HepG2 (cell line): ENCODE data around the gene ECPAS. TPM values are rescaled to one million over a fixed set of nuclear protein-coding genes. Genes with fewer than 3 reads are reported as not detected.

Experiments
- CREM ChIP-seq, 2 experiments: sonication (generic) in 1 of 2; formaldehyde crosslinking in 1 of 2; IDR thresholded peaks; 2 replicates each; pipeline versions ENCODE4 v1.4.0 to v1.6.1; 2016 to 2020; ENCODE audit warnings: antibody characterized with exemption in 1 of 2, mild to moderate bottlenecking in 1 of 2, missing genetic modification reagents in 1 of 2
- ELF1 ChIP-seq: sonication (generic); formaldehyde crosslinking; IDR thresholded peaks from 2 replicates; pipeline ENCODE4 v1.4.0; 2020; ENCODE audit warnings: missing genetic modification reagents
- KLF9 ChIP-seq: IDR thresholded peaks from 2 replicates; pipeline ENCODE4 v1.6.1; 2016; ENCODE audit warnings: low read depth
- MBNL3 ChIP-seq: fragments of 250-450 bp; sonication (Bioruptor Pico); conservative IDR thresholded peaks from 2 replicates; pipeline ENCODE4 v1.8.0; 2022; ENCODE audit warnings: mild to moderate bottlenecking, inconsistent platforms
- MYC ChIP-seq: sonication (generic); formaldehyde crosslinking; IDR thresholded peaks from 2 replicates; pipeline ENCODE4 v1.9.0; 2021; ENCODE audit warnings: missing genetic modification reagents, borderline replicate concordance
- PHF8 ChIP-seq: sonication (generic); formaldehyde crosslinking; IDR thresholded peaks from 2 replicates; pipeline ENCODE4 v1.5.0; 2020; ENCODE audit warnings: missing genetic modification reagents
- U2AF1 ChIP-seq: fragments of 200-400 bp; formaldehyde crosslinking; optimal IDR thresholded peaks from 2 replicates; pipeline ENCODE3; 2017; ENCODE audit warnings: mild to moderate bottlenecking, low read depth, low read length
- ZEB1 ChIP-seq: IDR thresholded peaks from 2 replicates; pipeline ENCODE4 v1.6.1; 2012; ENCODE audit warnings: mild to moderate bottlenecking, low read depth, inconsistent platforms; ENCODE audit not compliant: insufficient replicate concordance
- ZNF547 ChIP-seq: sonication (generic); formaldehyde crosslinking; IDR thresholded peaks from 2 replicates; pipeline ENCODE4 v1.5.1; 2020; ENCODE audit warnings: mild to moderate bottlenecking, missing genetic modification reagents
- ZNF776 ChIP-seq: sonication (generic); formaldehyde crosslinking; IDR thresholded peaks from 2 replicates; pipeline ENCODE4 v1.4.0; 2020; ENCODE audit warnings: mild to moderate bottlenecking, missing genetic modification reagents
- ZNF816 ChIP-seq: sonication (generic); formaldehyde crosslinking; IDR thresholded peaks from 2 replicates; pipeline ENCODE4 v1.8.0; 2022; ENCODE audit warnings: missing genetic modification reagents, mild to moderate bottlenecking, borderline replicate concordance
- polyA plus RNA-seq, 8 experiments: library from polyadenylated mRNA; depleted of rRNA in 3 of 8; stranded (reverse) in 7 of 8; unstranded in 1 of 8; fragments of >200 nt; fragmentation: Illumina TruSeq in 4 of 8; extraction: Trizol in 4 of 8; gene quantifications; 2 replicates each; pipeline versions ENCODE4 v1.2.1 to v1.2.3, GENCODE V29; 2011 to 2016; ENCODE audit warnings: low read depth in 4 of 8, missing spikeins in 1 of 8, mixed read lengths in 1 of 8; ENCODE audit not compliant: insufficient read depth in 1 of 8
- total RNA-seq, 5 experiments: library from RNA; depleted of rRNA; stranded (reverse); fragments of >200 nt; fragmentation: Illumina TruSeq; extraction: Trizol; gene quantifications; 2 replicates each; pipeline ENCODE4 v1.2.3, GENCODE V29; 2016; ENCODE audit warnings: low read depth in 1 of 5
- TF ChIP-seq, protein P1 (sequence below): sonication (generic); formaldehyde crosslinking; IDR thresholded peaks from 2 replicates; pipeline ENCODE4 v1.4.0; 2020; ENCODE audit warnings: missing genetic modification reagents
- TF ChIP-seq, protein P2 (sequence below): sonication (generic); formaldehyde crosslinking; IDR thresholded peaks from 2 replicates; pipeline ENCODE4 v1.5.1; 2020; ENCODE audit warnings: mild to moderate bottlenecking, missing genetic modification reagents, moderate library complexity
- TF ChIP-seq, protein P3 (sequence below): IDR thresholded peaks from 2 replicates; pipeline ENCODE4 v1.6.1; 2016; ENCODE audit warnings: missing compliant biosample characterization, missing genetic modification reagents, borderline replicate concordance
- TF ChIP-seq, protein P4 (sequence below): sonication (generic); formaldehyde crosslinking; IDR thresholded peaks from 2 replicates; pipeline ENCODE4 v1.4.0; 2020; ENCODE audit warnings: missing genetic modification reagents

The ECPAS gene
- total and polyA plus RNA-seq, 2 of the 13 experiments (the other 11 are each of a cell fraction or from before 2014, with no cell fraction given): 35.3 to 58.0 TPM

DNA sequence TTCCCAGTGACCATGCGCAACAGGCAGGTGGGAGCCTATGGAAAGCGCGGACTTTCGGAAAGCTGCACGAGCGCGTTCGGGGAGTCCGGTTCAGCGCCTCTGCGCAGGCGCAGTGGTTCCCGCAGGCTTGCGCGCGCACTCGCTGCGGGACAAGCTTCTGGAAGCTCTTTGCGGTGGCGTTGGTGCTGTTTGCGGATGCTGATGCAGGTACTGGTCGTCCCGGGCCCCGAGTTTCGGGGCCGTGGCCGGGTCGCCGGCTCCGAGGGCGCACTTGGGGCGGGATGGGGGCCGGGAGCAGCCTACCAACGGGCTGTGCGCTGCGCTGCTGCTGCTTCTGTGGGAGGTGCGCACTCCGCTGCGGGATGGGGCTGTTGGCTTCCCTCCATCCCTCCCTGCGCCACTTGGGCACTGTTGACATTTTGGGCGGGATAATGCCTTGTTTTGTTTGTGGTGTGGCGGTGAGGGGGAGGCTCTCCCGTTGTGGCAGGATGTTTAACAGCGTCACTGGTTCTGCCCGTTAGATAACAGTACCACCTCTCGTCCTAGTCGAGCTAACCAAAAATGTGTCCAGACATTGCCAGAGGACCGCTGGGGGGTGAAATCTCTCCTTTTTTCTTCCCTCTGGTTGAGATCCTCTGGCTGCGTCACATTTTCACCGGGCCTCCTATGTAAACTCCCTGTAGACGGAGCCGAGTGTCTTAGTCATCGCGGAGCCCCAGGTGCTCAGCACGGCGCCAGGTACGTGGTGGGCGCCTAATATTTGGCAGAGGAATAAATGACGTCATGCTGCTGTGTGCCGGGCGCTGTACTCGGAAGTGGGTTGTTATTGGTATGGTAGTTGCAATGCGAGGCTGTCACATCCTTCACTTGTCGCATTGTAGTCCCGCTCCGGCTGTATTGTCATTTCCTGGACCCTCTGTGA lies 41.1 kb upstream of the ECPAS start, which contains the start of gene ZNF483 (continued):
- TF ChIP-seq, protein P1, sequence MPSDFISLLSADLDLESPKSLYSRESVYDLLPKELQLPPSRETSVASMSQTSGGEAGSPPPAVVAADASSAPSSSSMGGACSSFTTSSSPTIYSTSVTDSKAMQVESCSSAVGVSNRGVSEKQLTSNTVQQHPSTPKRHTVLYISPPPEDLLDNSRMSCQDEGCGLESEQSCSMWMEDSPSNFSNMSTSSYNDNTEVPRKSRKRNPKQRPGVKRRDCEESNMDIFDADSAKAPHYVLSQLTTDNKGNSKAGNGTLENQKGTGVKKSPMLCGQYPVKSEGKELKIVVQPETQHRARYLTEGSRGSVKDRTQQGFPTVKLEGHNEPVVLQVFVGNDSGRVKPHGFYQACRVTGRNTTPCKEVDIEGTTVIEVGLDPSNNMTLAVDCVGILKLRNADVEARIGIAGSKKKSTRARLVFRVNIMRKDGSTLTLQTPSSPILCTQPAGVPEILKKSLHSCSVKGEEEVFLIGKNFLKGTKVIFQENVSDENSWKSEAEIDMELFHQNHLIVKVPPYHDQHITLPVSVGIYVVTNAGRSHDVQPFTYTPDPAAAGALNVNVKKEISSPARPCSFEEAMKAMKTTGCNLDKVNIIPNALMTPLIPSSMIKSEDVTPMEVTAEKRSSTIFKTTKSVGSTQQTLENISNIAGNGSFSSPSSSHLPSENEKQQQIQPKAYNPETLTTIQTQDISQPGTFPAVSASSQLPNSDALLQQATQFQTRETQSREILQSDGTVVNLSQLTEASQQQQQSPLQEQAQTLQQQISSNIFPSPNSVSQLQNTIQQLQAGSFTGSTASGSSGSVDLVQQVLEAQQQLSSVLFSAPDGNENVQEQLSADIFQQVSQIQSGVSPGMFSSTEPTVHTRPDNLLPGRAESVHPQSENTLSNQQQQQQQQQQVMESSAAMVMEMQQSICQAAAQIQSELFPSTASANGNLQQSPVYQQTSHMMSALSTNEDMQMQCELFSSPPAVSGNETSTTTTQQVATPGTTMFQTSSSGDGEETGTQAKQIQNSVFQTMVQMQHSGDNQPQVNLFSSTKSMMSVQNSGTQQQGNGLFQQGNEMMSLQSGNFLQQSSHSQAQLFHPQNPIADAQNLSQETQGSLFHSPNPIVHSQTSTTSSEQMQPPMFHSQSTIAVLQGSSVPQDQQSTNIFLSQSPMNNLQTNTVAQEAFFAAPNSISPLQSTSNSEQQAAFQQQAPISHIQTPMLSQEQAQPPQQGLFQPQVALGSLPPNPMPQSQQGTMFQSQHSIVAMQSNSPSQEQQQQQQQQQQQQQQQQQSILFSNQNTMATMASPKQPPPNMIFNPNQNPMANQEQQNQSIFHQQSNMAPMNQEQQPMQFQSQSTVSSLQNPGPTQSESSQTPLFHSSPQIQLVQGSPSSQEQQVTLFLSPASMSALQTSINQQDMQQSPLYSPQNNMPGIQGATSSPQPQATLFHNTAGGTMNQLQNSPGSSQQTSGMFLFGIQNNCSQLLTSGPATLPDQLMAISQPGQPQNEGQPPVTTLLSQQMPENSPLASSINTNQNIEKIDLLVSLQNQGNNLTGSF: peak; percentile 64
- peak; percentile 55; the same call in 1 of the 2 replicates for TF ChIP-seq ZNF776 (CRISPR knock-in tag)
- TF ChIP-seq, protein P2, sequence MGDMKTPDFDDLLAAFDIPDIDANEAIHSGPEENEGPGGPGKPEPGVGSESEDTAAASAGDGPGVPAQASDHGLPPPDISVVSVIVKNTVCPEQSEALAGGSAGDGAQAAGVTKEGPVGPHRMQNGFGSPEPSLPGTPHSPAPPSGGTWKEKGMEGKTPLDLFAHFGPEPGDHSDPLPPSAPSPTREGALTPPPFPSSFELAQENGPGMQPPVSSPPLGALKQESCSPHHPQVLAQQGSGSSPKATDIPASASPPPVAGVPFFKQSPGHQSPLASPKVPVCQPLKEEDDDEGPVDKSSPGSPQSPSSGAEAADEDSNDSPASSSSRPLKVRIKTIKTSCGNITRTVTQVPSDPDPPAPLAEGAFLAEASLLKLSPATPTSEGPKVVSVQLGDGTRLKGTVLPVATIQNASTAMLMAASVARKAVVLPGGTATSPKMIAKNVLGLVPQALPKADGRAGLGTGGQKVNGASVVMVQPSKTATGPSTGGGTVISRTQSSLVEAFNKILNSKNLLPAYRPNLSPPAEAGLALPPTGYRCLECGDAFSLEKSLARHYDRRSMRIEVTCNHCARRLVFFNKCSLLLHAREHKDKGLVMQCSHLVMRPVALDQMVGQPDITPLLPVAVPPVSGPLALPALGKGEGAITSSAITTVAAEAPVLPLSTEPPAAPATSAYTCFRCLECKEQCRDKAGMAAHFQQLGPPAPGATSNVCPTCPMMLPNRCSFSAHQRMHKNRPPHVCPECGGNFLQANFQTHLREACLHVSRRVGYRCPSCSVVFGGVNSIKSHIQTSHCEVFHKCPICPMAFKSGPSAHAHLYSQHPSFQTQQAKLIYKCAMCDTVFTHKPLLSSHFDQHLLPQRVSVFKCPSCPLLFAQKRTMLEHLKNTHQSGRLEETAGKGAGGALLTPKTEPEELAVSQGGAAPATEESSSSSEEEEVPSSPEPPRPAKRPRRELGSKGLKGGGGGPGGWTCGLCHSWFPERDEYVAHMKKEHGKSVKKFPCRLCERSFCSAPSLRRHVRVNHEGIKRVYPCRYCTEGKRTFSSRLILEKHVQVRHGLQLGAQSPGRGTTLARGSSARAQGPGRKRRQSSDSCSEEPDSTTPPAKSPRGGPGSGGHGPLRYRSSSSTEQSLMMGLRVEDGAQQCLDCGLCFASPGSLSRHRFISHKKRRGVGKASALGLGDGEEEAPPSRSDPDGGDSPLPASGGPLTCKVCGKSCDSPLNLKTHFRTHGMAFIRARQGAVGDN (CRISPR knock-in tag): peak; percentile 96
- TF ChIP-seq ZNF816 (CRISPR knock-in tag): no peak
- TF ChIP-seq, protein P3, sequence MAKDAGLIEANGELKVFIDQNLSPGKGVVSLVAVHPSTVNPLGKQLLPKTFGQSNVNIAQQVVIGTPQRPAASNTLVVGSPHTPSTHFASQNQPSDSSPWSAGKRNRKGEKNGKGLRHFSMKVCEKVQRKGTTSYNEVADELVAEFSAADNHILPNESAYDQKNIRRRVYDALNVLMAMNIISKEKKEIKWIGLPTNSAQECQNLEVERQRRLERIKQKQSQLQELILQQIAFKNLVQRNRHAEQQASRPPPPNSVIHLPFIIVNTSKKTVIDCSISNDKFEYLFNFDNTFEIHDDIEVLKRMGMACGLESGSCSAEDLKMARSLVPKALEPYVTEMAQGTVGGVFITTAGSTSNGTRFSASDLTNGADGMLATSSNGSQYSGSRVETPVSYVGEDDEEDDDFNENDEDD (CRISPR knock-in tag): peak; percentile 89
- peak; percentile 59; the same call in 1 of the 2 replicates for TF ChIP-seq PHF8 (CRISPR knock-in tag)
- peak; percentile 46; the same call in 1 of the 2 replicates for TF ChIP-seq MYC (CRISPR knock-in tag)
- TF ChIP-seq KLF9: no peak
- no peak for TF ChIP-seq MBNL3 (CRISPR knock-in tag)
- TF ChIP-seq CREM (IDR thresholded peaks at IDR 0.05): 0 out of 2 replicates have a peak, but pooled peaks have one; percentile 11
- no peak for TF ChIP-seq CREM (CRISPR knock-in tag; IDR thresholded peaks at IDR 0.05)
- no peak for TF ChIP-seq U2AF1
- TF ChIP-seq, protein P4, sequence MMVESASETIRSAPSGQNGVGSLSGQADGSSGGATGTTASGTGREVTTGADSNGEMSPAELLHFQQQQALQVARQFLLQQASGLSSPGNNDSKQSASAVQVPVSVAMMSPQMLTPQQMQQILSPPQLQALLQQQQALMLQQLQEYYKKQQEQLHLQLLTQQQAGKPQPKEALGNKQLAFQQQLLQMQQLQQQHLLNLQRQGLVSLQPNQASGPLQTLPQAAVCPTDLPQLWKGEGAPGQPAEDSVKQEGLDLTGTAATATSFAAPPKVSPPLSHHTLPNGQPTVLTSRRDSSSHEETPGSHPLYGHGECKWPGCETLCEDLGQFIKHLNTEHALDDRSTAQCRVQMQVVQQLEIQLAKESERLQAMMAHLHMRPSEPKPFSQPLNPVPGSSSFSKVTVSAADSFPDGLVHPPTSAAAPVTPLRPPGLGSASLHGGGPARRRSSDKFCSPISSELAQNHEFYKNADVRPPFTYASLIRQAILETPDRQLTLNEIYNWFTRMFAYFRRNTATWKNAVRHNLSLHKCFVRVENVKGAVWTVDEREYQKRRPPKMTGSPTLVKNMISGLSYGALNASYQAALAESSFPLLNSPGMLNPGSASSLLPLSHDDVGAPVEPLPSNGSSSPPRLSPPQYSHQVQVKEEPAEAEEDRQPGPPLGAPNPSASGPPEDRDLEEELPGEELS (CRISPR knock-in tag): peak; percentile 9; the same call in 1 of the 2 replicates
- peak; percentile 56 for TF ChIP-seq ZEB1
- TF ChIP-seq ZNF547: peak; percentile 60; the same call in 1 of the 2 replicates
- no peak for TF ChIP-seq ELF1 (CRISPR knock-in tag)
